ENCODE measurements around the gene NUP214. TPM values are rescaled to one million over a fixed set of nuclear protein-coding genes. Genes with fewer than 3 reads are reported as not detected.
"Not testable (repeated sequence)": the region's sequence is repeated elsewhere in the genome, so short reads cannot be mapped to it uniquely, and the experiment has no call there.

NUP214 gene
- total RNA-seq, 1 experiment from 2014 or later: 25.6 TPM

DNA sequence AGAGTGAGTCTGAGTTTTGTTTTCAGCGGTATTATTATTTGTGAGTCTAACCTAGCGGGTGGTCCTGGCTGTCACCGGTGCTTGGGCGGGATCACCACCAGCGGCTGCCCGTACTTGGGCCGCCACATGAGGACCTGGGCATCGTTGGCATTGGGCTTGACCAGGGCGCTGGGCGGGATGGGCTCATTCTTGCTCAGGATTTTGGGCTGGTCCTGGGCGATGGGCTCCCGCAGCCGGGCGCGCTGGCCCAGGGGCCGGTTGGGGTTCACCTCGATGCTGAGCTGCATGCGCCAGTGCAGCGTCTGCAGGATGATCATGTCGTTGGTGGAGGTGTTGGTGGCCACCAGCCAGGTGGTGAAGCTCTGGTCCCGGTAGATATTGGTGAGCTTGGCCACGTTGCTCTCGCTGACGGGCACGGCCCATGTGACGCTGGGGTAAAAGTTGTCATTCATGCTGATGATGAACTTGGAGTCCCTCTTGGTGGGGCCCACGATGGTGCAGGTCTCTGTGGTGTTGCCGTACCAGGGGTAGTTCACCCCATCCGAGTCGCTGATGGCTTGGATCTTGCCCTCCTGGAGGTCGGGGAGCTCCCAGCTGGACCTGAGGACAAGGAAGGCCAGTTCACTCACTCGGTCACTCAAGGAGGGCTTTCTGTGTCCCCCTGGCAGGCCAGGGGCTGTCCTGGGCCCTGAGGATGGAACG is 135.5 kb downstream of the NUP214 start:
- ATAC-seq (no peak), DNase-seq (no peak)
- no peak for TF ChIP-seq EZH2phosphoT487 (IDR thresholded peaks at IDR 0.05; ENCODE audit: borderline replicate concordance, low read length)
- TF ChIP-seq CTCF (conservative IDR thresholded peaks at IDR 0.05; ENCODE audit: low read depth, low read length): no peak
- TF ChIP-seq EZH2 (IDR thresholded peaks at IDR 0.05; ENCODE audit: low read length, unreplicated experiment): no peak
- Histone ChIP-seq H3F3A (ENCODE audit: low read length, unreplicated experiment) (no peaks in the 10 kb centered on the region), H3K4me1 (ENCODE audit: insufficient read depth, low read length) (no peaks in the 10 kb centered on the region), H4K20me1 (ENCODE audit: low read length) (no peaks in the 10 kb centered on the region), H3K36me3 (ENCODE audit: low read depth, low read length) (no peaks in the 10 kb centered on the region), H3K4me3 (ENCODE audit: low read length) (no peak overlapping the region), H2AFZ (ENCODE audit: low read length) (no peak overlapping the region), H3K4me2 (ENCODE audit: low read length) (no peak overlapping the region), H3K9ac (ENCODE audit: low read length) (no peak overlapping the region), H3K27me3 (ENCODE audit: low read length) (no peaks in the 10 kb centered on the region), H3K79me2 (ENCODE audit: low read length) (no peaks in the 10 kb centered on the region), H3K9me3 (ENCODE audit: low read length) (no peaks in the 10 kb centered on the region), H3K27ac (ENCODE audit: low read length) (no peak overlapping the region), H3K9me2 (replicated peaks; ENCODE audit: low read length) (no peaks in the 10 kb centered on the region)
- ChIA-PET CTCF (no interaction called here), POLR2A (ENCODE audit: unreplicated experiment) (no interaction called here)
- intact Hi-C loops (cut with micrococcal nuclease): no loop called here
- no TSS peak for BruUV-seq (replicated peaks)

DNA sequence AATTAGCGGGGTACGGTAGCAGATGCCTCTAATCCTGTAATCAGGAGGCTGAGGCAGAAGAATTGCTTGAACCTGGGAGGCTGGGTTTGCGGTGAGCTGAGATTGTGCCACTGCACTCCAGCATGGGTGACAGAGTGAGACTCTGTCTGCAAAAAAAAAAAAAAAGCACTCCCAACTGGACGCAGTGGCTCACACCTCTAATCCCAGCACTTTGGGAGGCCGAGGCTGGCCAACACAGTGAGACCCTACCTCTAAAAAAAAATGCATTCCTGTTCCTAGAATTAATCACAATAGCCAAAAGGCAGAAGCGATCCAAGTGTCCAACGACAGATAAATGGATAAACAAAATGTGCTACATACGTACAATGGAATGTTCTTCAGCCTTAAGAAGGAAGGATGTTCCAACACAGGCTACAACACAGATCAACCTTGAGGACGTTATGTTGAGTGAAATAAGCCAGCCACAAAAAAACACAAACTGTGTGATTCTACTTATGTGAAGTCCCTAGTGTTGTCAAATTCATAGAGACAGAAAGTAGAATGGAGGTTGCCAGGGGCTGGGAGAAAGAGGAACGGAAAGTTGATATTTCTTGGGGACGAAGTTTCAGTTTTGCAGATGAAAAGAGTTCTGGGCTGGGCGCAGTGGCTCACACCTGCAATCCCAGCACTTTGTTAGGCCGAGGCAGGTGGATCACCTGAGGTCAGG is 137.1 kb downstream of the NUP214 start:
- intact Hi-C loops (cut with micrococcal nuclease): no loop called here
- BruUV-seq (replicated peaks): no TSS peak
- H3K4me3 ChIP-seq (ENCODE audit: low read length): no peak overlapping the region
- CTCF ChIA-PET: no interaction called here
- no peak overlapping the region for H2AFZ ChIP-seq (ENCODE audit: low read length)
- H3K27ac ChIP-seq (ENCODE audit: low read length): no peak overlapping the region
- POLR2A ChIA-PET (ENCODE audit: unreplicated experiment): no interaction called here
- H3K79me2 ChIP-seq (ENCODE audit: low read length): no peaks in the 10 kb centered on the region
- H3K36me3 ChIP-seq (ENCODE audit: low read depth, low read length): no peaks in the 10 kb centered on the region
- H3K9ac ChIP-seq (ENCODE audit: low read length): no peak overlapping the region
- no peaks in the 10 kb centered on the region for H4K20me1 ChIP-seq (ENCODE audit: low read length)
- DNase-seq (no peak), ATAC-seq (no peak)
- H3K4me1 ChIP-seq (ENCODE audit: insufficient read depth, low read length): no peaks in the 10 kb centered on the region
- no peaks in the 10 kb centered on the region for H3K9me2 ChIP-seq (replicated peaks; ENCODE audit: low read length)
- H3K27me3 ChIP-seq (ENCODE audit: low read length): no peaks in the 10 kb centered on the region
- H3K4me2 ChIP-seq (ENCODE audit: low read length): no peak overlapping the region
- TF ChIP-seq EZH2phosphoT487 (IDR thresholded peaks at IDR 0.05; ENCODE audit: borderline replicate concordance, low read length) (no peak), EZH2 (IDR thresholded peaks at IDR 0.05; ENCODE audit: low read length, unreplicated experiment) (no peak), CTCF (conservative IDR thresholded peaks at IDR 0.05; ENCODE audit: low read depth, low read length) (no peak)
- H3F3A ChIP-seq (ENCODE audit: low read length, unreplicated experiment): no peaks in the 10 kb centered on the region
- H3K9me3 ChIP-seq (ENCODE audit: low read length): no peaks in the 10 kb centered on the region

GRCh38 chr9:131263033-131263343 is 137.6 kb downstream of the NUP214 start:
- H3K36me3 ChIP-seq (ENCODE audit: low read depth, low read length); DNase-seq; H3K9ac ChIP-seq (ENCODE audit: low read length); ATAC-seq; H3K9me3 ChIP-seq (ENCODE audit: low read length); intact Hi-C loops (cut with micrococcal nuclease); H3K4me3 ChIP-seq (ENCODE audit: low read length); H3K27ac ChIP-seq (ENCODE audit: low read length); POLR2A ChIA-PET (ENCODE audit: unreplicated experiment); H3K4me2 ChIP-seq (ENCODE audit: low read length); H4K20me1 ChIP-seq (ENCODE audit: low read length); H3K4me1 ChIP-seq (ENCODE audit: insufficient read depth, low read length); H3K27me3 ChIP-seq (ENCODE audit: low read length); H3F3A ChIP-seq (ENCODE audit: low read length, unreplicated experiment); CTCF ChIA-PET; H3K79me2 ChIP-seq (ENCODE audit: low read length); H2AFZ ChIP-seq (ENCODE audit: low read length); BruUV-seq (replicated peaks); H3K9me2 ChIP-seq (replicated peaks; ENCODE audit: low read length): not testable (repeated sequence)
